Measurements from ENCODE around the gene VANGL2. TPM values are rescaled to one million over a fixed set of nuclear protein-coding genes. Genes with fewer than 3 reads are reported as not detected.

The VANGL2 gene
- total and polyA plus RNA-seq, 2 donors from 2014 or later, result 3.8 to 8.1 TPM

- no peaks in the 10 kb centered on the region for H3K27me3 ChIP-seq (ENCODE audit: control insufficient read depth, insufficient read depth, low read length)
- no peak for TF ChIP-seq CTCF (IDR thresholded peaks at IDR 0.05; ENCODE audit: borderline replicate concordance, extremely low read depth, insufficient read depth)
- H3K36me3 ChIP-seq (ENCODE audit: control insufficient read depth in 2 of 3, insufficient read depth in 3 of 3, low read length in 3 of 3), result no peaks in the 10 kb centered on the region
- intact Hi-C loops (cut with DNase I), result no loop called here
- no peaks in the 10 kb centered on the region for H3K9me3 ChIP-seq (ENCODE audit: control insufficient read depth in 2 of 3, insufficient read depth in 1 of 3, low read length in 3 of 3)
- no peak for DNase-seq
- H3K4me1 ChIP-seq (ENCODE audit: control insufficient read depth in 2 of 3, insufficient read depth in 2 of 3, low read depth in 1 of 3, low read length in 3 of 3), result no peaks in the 10 kb centered on the region
- FAIRE-seq, result no peak
- no peak overlapping the region for H3K27ac ChIP-seq (ENCODE audit: low read depth in 2 of 2, low read length in 2 of 2)
- no peak overlapping the region for H3K4me3 ChIP-seq (ENCODE audit: low read length in 3 of 3)
- no peak overlapping the region for H3K9ac ChIP-seq (ENCODE audit: low read length in 3 of 3)
These were observed 71.7 kb downstream of the VANGL2 start for GRCh38 chr1:160472112-160472511.

- no peak overlapping the region for H3K27ac ChIP-seq (ENCODE audit: low read depth in 2 of 2, low read length in 2 of 2)
- FAIRE-seq (no peak), DNase-seq (no peak)
- intact Hi-C loops (cut with DNase I), result no loop called here
- H3K36me3 ChIP-seq (ENCODE audit: control insufficient read depth in 2 of 3, insufficient read depth in 3 of 3, low read length in 3 of 3), result no peaks in the 10 kb centered on the region
- no peaks in the 10 kb centered on the region for H3K27me3 ChIP-seq (ENCODE audit: control insufficient read depth, insufficient read depth, low read length)
- H3K4me3 ChIP-seq (ENCODE audit: low read length in 3 of 3), result no peak overlapping the region
- no peak overlapping the region for H3K9ac ChIP-seq (ENCODE audit: low read length in 3 of 3)
- no peaks in the 10 kb centered on the region for H3K4me1 ChIP-seq (ENCODE audit: control insufficient read depth in 2 of 3, insufficient read depth in 2 of 3, low read depth in 1 of 3, low read length in 3 of 3)
- no peak for TF ChIP-seq CTCF (IDR thresholded peaks at IDR 0.05; ENCODE audit: borderline replicate concordance, extremely low read depth, insufficient read depth)
- no peaks in the 10 kb centered on the region for H3K9me3 ChIP-seq (ENCODE audit: control insufficient read depth in 2 of 3, insufficient read depth in 1 of 3, low read length in 3 of 3)
These were observed 74.3 kb downstream of the VANGL2 start for GRCh38 chr1:160474392-160475242.

Other genes with a start within 250 kb of the VANGL2 start
- gene ATP1A4, start 249.0 kb upstream of the VANGL2 start, total RNA-seq, result 0.19 TPM
- not detected for gene ATP1A4, start 249.0 kb upstream of the VANGL2 start, polyA plus RNA-seq (ENCODE audit: insufficient read depth, low read depth, low replicate concordance)
- 0.57 TPM for gene CASQ1, start 210.0 kb upstream of the VANGL2 start, total RNA-seq
- not detected for gene CASQ1, start 210.0 kb upstream of the VANGL2 start, polyA plus RNA-seq (ENCODE audit: insufficient read depth, low read depth, low replicate concordance)
- 112 TPM for gene PEA15, start 195.2 kb upstream of the VANGL2 start, total RNA-seq
- 143 TPM for gene PEA15, start 195.2 kb upstream of the VANGL2 start, polyA plus RNA-seq (ENCODE audit: insufficient read depth, low read depth, low replicate concordance)
- 136 TPM for gene DCAF8, start 138.0 kb upstream of the VANGL2 start, total RNA-seq
- gene DCAF8, start 138.0 kb upstream of the VANGL2 start, polyA plus RNA-seq (ENCODE audit: insufficient read depth, low read depth, low replicate concordance), result 69.6 TPM
- gene PEX19, start 115.4 kb upstream of the VANGL2 start, total RNA-seq, result 67.9 TPM
- 49.8 TPM for gene PEX19, start 115.4 kb upstream of the VANGL2 start, polyA plus RNA-seq (ENCODE audit: insufficient read depth, low read depth, low replicate concordance)
- 160 TPM for gene COPA, start 57.3 kb upstream of the VANGL2 start, total RNA-seq
- gene COPA, start 57.3 kb upstream of the VANGL2 start, polyA plus RNA-seq (ENCODE audit: insufficient read depth, low read depth, low replicate concordance), result 50.1 TPM
- 109 TPM for gene NCSTN, start 57.2 kb upstream of the VANGL2 start, total RNA-seq
- gene NCSTN, start 57.2 kb upstream of the VANGL2 start, polyA plus RNA-seq (ENCODE audit: insufficient read depth, low read depth, low replicate concordance), result 73.9 TPM
- 0.09 TPM for gene NHLH1, start 33.5 kb upstream of the VANGL2 start, total RNA-seq
- gene NHLH1, start 33.5 kb upstream of the VANGL2 start, polyA plus RNA-seq (ENCODE audit: insufficient read depth, low read depth, low replicate concordance), result not detected
- gene SLAMF6, start 122.7 kb downstream of the VANGL2 start, total RNA-seq, result 5.5 TPM
- gene SLAMF6, start 122.7 kb downstream of the VANGL2 start, polyA plus RNA-seq (ENCODE audit: insufficient read depth, low read depth, low replicate concordance), result not detected
- gene CD84, start 178.9 kb downstream of the VANGL2 start, total RNA-seq, result 17.5 TPM
- gene CD84, start 178.9 kb downstream of the VANGL2 start, polyA plus RNA-seq (ENCODE audit: insufficient read depth, low read depth, low replicate concordance), result 0.30 TPM
- 3.3 TPM for gene SLAMF1, start 246.5 kb downstream of the VANGL2 start, total RNA-seq
- 0.13 TPM for gene SLAMF1, start 246.5 kb downstream of the VANGL2 start, polyA plus RNA-seq (ENCODE audit: insufficient read depth, low read depth, low replicate concordance)